HG03095 (cell line): Measurements from ENCODE around the gene RNF150.
"Not testable (repeated sequence)": the region's sequence is repeated elsewhere in the genome, so short reads cannot be mapped to it uniquely, and the experiment has no call there.

Experiments
- ATAC-seq: cut with Tn5 transposase; IDR thresholded peaks from one replicate; pipeline ENCODE4 v1.9.1; 2021; ENCODE audit warnings: moderate library complexity; ENCODE audit not compliant: unreplicated experiment

Gene RNF150

DNA sequence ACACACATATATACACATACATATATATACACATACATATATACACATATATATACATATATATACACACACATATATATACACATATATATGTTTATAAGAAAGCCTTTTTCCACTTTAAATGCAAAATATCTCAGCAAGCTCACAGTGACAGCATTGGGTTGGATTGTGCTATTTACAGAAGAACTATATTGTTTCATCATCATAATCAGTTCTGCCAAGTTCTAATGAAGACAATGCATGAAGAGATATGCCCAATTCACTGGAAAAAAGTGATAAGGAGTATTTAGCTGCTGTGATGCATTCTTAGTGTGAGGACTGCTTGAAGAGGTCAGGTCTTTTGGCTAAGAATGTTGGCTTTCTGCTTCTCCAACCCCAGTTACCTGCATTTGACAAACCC is 54.4 kb downstream of the RNF150 start:
- no peak for ATAC-seq

DNA sequence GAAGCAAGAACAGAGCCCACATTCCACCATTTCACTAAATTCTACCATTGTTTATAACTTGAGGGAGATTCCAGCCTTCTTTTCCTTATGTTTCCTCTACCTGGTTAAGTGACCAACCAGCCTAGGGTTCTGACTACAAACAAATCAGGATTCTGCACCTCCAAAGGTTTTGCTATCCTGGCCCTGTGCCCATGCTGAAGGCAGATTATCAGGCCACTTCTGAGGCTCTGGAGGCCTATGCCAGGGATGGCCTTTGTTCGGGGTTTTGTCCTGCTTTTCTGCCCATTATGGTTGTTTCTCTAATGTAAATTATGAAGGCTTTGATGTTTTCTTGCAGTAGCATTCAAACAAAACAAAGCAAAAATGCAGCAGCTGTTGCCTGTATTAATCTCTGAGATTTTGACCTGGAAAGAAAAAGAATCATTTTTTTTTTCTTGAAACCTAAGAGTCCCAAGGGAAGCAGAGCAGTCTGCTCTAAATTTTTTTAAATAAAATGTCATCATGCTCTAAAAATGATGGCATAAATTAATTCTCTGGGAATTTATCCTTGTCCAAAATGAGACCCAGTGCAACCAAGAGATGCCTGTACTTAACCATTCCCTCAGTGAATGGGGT is 55.6 kb downstream of the RNF150 start:
- no peak for ATAC-seq

DNA sequence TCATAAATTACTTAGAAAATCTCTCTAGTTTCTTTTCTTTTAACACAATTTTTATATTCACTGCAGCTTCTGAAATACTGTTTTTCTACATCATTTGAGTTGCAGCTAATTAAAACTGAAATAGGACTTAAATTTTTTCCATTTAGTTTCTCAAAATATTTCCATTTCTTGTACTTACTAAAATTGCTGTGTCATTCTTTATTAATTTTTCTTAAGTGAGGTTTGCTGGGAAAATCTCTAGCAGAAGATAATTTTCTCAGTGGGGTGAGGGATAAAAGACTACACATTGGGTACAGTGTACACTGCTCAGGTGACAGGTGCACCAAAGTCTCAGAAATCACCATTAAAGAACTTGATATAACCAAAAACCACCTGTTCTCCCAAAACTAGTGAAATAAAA is 57.7 kb downstream of the RNF150 start:
- ATAC-seq: no peak

DNA sequence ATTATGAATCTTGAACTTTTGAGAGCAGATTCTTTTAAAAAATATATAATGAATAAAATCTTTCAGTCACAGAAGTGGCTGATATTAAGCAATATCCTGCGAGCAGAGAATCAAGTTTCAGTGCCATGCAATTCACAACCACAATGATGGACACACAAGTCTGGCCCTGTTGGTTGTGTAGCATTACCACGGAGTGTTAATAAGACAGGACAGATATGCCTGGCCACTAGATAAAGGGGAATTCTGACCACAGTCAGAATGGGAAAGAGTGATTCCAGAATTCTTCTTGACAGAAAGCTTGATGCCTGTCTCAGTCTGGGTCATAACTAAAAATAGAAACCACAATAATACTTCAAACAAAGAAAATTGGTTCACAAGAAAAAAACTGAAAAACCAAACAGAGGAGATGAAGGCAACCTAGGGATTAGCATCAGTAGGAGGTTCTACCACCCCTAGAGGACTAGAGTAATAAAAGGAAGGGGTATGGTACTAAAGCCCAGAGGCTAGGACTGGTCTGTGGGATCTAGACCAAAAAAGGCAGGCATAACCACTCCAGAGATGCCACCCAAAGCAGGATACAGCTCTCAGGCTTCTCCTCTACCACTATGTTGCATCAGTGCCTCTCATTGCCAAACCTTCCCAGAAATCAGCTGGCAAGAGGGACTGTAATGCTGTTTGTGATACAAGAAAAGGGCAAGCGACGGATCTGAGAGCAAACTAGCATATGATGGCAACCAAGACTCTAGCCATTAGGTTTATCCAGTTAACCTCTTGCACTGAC is 59.0 kb downstream of the RNF150 start:
- ATAC-seq: no peak

DNA sequence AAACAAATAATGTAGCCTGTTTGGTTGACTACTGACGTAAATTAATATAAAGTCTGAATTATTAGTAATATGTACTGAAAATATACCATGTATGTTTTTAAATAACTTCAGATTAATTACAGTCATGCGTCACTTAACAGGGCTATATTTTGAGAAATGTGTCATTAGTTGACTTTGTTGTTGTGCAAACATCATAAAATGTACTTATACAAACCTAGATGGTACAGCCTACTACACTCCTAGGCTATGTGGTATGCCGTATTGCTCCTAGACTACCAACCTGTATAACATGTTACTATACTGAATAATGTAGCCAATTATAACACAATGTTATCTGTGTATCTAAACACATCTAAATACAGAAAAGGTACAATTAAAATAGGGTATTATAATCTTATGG is 66.6 kb downstream of the RNF150 start:
- no peak for ATAC-seq

DNA sequence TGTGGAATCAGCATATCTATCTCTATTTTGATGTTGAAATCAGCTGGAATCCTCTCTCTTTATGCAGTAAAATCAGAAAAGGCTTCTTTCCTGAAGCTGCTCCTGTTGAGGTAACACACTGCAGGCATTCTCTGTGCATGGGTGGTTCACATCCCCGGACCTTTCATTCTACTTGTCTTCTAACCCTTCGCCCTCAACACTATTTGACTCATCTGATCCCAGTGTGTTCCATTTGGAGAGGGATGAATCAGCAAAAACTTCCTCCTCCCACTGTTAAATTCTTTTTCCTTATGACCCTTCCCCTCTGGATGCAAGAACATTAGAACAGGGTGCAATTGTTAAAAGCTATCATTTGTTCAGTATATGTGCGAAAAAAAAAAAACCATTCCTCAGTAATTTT is 67.4 kb downstream of the RNF150 start:
- no peak for ATAC-seq

DNA sequence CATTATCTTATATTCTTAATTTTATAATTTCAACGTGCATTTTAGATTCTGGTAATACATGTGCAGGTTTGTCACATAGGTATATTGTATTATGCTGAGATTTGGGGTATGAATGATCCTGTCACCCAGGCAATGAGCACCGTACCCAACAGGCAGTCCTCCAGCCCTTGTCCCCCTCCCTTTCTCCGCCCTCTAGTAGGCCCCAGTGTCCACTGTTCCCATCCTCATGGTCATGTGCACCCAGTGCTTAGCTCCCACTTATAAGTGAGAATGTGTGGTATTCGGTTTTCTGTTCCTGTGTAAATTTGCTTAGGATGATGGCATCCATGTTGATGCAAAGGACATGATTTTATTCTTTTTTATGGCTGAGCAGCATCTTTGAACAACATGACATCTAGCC is 70.6 kb downstream of the RNF150 start:
- no peak for ATAC-seq

DNA sequence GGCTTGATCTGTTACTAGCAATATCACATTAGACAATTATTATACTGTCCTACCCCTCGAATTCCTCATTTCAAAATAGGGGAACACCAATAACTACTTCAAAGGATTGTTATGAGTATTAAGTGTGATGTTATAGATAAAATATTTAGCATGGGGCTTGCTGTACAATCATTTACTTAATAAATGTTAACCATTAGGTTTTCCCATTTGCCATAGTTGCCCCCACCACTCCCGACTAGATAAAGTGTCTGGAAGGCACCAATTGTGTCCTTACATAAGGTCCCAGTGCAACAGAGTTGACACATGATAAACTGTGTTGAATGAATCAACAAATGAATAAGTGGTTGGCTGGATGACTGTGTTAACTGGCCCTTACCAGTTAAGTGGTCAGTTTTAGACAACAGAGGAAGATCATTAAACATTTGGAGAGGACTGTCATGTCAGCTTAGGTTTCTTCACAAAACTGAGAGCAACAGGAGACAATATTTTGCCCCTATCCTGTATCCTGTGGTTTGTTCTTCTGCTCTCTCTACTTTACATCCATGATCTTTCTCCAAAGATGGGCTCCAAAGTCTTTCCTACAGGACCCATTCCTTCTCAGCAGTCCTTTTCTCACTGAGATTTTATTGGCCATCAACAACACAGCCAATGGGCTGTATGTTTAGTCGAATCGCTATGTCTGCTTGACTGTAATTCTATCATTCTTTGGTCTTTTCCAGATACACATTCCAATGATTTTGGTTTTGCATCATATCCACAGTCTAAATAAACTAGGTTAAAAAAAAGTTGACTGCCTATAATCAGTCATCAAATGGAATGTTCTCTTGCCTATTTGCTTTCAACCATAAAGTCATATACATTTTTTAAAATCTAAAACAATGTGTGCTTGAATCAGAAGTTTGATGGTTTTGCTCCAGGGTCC is 74.4 kb downstream of the RNF150 start:
- ATAC-seq: no peak

DNA sequence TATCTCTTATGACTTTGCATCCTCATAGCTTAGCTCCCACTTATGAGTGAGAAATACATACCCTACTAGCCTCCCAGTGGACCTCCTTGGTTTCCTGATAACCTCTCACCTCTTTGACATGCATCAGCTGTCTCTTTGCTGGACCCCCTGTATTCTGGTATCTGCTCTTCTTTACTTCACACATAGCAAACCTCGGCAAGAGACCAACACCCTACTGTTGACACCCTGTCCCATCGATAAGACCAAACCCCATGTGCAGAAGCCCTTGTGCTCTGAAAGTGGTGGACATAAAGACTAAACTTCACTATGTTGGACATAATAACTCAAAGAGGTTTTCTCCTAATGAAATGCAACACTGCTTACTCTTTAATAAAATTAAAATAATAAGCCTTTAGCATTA is 75.7 kb downstream of the RNF150 start:
- no peak for ATAC-seq

DNA sequence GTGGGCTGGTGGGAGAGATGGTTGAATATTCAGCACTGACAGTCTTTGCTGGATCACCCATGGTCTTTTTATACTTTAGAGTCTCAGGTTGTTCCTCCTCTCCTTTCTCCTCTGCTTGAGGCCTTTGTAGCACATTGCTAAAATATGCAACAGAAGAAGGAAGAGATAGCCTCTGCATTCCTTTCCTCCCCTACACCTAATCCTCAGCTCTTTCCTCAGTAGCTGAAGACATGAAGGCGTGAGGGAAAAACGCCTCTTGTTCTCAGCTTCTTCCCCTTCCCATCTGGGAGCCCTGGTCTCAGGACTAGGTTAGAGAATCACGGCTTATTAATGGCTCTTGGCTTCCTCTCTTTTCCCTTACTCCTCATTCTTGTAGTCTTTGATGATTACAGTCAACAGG is 76.8 kb downstream of the RNF150 start:
- no peak for ATAC-seq

DNA sequence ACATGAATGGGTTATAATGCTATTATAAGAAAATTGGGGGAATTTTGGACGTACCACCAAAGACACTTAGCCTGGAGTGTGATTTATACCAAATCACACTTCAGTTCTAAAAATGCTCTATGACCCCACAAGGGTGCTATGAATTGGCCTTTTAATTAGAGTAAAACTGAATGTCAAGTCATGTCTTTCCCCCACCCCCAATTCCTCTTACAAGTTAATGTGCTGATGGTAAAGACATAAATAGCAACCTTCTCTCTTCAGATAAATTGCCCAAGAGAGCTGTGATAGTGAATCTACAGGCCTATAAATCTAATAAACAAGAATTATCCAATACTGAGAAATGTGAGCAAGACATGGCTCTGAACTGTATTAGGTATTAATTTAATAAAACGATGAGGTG is 78.8 kb downstream of the RNF150 start:
- no peak for ATAC-seq

DNA sequence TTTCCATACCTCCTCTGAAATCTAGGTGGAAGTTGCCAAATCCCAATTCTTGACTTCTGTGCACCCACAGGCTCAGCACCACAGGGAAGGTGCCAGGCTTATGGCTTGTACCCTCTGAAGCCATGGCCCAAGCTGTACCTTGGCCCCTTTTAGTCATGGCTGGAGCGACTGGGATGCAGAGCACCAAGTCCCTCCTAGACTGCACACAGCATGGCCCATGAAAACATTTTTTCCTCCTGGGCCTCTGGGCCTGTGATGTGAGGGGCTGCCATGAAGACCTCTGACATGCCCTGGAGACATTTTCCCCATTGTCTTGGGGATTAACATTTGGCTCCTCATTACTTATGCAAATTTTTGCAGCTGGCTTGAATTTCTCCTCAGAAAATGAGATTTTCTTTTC is 82.3 kb downstream of the RNF150 start:
- ATAC-seq: not testable (repeated sequence)

DNA sequence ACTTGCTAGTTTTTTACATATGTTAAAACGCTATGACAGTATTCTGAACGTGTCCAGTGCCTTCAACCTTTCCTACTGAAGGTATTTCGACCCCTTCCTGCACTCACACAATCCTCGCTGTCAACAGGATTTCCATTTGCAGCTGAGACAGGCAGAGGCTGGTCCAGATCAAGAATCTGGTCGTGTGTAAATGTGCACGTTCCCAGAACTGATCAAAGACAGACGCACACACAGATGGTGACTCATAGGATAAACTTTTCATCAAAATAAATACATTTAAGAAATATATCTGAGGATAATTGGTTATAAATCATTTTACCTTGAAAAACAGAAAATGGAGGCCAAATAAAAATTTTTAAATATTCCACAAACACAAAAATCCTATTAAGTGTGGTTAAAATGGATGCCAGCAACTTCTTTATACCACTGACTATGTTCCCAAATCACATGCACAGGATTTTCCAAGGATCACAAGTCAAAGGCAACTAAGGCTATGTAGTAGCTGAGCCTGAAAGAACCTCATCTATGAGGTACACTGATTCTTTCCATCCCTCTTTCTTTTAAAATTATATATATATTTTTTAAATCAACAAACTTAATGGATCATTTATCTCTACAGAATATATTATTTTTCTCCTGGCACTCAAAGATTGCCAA is 85.9 kb downstream of the RNF150 start:
- no peak for ATAC-seq

DNA sequence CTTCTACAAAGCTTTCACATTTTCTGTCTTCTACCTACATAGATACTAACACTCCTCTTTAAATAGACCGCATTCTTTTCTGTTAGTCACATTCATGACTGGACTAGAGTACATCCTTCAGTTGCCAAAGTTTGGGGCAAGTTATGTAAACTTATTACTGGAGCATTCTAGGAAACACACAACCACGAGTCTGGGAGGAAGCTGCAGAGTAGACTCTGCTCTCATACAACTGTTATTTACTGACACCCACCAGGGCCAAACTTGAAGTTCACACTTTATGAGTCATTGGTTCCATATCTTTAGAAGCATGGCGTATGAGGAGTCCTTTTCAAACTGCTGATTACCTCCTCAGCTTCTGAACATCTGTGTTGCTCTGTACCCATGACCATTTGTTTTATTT is 87.0 kb downstream of the RNF150 start:
- no peak for ATAC-seq

DNA sequence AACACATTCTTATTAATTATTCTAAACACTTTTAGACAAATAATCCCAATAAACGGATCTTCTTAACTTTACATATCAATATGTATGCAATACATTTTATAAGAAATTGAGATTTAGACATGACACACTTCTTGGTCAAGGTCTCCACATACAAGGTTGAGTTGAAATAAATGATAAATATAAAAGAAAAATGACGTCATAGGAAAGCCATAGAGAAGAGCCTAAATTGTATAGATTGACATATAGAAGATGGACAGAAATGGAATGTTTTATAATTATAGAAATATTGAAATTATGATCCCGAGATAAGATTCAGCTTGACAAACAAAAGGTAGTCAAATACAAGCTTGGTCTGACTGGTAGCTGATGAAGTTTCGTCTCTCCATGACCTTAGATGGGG is 87.4 kb downstream of the RNF150 start:
- no peak for ATAC-seq

DNA sequence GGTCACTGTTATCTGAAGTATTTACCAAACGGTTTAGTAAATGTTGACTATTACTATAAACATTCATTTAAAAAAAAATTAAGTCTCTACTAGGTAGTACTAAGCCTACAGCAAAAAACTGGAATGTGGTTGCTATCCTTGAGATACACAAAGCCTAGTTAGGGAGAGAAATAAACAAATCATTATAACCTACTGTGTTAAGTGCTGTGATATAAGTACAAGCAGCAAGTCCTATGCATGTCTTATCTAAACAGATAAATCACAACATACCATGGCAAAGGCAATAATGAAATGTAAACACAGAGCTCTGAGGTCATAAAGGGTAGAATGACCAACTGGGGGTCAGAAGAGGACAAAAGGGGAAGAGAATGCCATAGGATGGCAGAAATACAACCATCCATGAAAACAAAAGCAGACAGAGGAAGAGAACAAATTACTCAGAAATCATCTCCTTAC is 92.2 kb downstream of the RNF150 start:
- no peak for ATAC-seq

DNA sequence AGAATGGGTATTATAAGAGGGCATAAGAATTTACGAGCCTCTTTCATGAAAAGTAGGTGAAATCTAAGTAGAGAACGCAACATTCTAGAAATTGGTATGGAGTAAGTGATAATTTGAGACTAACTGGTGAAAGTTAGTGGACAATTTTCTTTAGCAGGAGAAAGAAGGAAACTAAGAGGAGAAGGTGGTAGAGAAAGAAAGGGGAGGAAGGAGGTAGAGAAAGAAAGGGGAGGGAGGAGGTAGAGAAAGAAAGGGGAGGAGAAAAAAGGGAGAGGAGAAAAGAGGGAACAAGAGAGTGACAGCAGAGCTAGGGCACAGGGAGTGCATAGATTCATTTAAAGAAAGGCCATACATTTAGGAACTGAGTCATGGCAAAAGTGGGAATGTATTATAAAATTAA is 94.1 kb downstream of the RNF150 start:
- no peak for ATAC-seq

DNA sequence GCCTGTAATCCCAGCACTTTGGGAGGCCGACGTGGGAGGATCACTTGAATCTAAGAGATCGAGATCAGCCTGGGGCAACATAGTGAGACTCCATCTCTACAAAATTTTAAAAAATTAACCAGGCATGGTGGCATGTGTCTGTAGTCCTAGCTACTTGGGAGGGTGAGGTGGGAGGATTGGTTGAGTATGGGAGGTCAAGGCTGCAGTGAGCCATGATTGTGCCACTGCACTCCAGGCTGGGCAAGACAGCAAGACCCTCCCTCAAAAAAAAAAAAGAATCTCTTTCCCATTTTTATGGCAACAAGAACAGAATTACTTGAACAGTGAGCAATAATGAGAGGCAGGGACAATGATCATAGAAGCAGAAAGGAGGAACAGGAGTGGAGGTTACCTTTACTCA is 94.8 kb downstream of the RNF150 start:
- ATAC-seq: no peak

DNA sequence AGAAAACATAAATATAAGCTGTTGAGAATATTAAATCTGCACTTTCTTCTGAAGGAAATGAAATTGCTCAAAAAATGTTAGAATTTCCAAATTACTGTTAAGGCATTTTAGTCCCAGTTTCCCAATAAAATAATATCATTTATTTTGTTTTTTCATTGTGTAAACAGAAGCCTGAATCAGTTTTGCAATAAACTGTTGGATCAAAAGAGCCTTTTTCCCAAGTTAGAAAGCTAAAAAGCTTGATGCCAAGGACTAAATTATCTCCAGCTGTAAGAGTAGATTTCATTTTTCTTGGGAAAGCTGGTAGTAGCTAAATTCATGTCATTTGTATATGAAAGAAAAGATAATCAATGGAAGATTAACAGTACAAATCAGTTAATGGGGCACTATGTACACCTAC is 95.8 kb downstream of the RNF150 start:
- ATAC-seq: no peak

DNA sequence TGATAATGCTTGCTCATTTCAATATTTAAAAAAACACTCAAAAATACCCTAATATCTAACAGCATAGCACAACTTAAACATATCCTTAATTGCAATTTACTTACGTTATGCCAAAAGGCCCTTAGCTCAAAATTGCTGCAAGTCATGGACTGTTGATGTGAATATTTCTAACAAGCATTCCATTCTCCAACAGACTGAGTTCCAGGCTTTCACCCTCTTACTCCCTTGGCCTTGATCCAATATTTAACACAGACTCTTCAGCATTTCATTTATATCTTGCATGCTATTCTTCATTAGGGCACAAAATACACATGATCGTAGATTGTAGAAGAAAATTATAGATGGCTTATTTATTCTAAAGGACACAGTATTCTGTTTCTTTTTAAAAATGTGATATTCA is 96.5 kb downstream of the RNF150 start:
- no peak for ATAC-seq

DNA sequence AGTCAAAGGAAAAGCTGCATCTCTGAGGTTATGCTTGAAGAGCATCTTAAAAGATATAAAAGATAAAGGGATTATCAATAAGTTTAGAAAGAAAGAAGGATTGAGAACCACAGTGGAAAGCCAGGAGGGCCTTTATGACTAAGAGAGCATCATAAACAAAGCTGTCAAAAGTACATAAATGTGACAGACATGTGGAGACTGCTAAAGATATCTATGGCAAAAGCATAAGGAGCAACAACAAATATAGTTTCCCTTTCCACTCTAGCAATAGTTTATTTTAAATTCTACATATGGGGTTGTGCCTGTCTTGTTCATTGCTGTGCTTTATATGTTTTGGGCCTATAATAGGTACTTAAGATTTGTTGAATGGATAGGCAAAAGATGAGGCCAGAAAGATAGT is 97.3 kb downstream of the RNF150 start:
- no peak for ATAC-seq
